Measurements from ENCODE around the gene SLC9A9.

The SLC9A9 gene

DNA sequence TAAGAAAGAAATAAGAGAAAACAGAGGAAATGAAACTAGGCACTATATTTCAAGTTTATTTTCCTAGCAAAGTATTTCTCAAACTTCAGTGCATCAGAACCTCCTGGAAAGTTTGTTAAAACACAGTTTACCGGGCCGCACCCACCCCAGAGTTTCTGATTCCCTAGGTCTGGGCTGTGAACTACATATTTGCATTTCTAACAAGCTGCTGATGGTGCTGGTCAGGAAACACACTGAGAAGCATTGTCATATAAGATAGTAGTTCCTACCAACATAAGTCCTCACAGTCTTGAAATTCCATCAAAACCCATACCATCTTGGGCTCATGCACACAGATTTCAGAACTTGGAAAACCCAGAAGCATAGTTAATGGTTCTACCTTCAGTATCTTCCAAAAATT lies 8.3 kb downstream of the SLC9A9 start:
- Histone ChIP-seq H3K9me2 (replicated peaks; ENCODE audit: insufficient read depth, low read length) (no peaks in the 10 kb centered on the region), H3K36me3 (replicated peaks; ENCODE audit: insufficient read depth, low read length) (no peaks in the 10 kb centered on the region), H3K79me2 (ENCODE audit: low read length) (peaks cover 67% of the 10 kb centered on the region), H3K9me3 (replicated peaks; ENCODE audit: insufficient read depth, low read length) (no peaks in the 10 kb centered on the region), H3K4me3 (ENCODE audit: low read length) (no peak overlapping the region), H3F3A (ENCODE audit: insufficient read depth, low read length) (0 out of 2 replicates have a peak, but pooled peaks cover 6% of the 10 kb centered on the region), H2AFZ (ENCODE audit: low read length) (no peak overlapping the region), H3K27me3 (replicated peaks; ENCODE audit: insufficient read depth, low read length) (no peaks in the 10 kb centered on the region), H3K27ac (ENCODE audit: low read length) (no peak overlapping the region), H3K9ac (ENCODE audit: low read length) (no peak overlapping the region), H3K4me2 (ENCODE audit: low read depth, low read length) (peak overlapping the region; percentile 31), H3K4me1 (ENCODE audit: low read length) (peaks cover 21% of the 10 kb centered on the region), H4K20me1 (ENCODE audit: insufficient read depth, low read length) (no peaks in the 10 kb centered on the region)
- no peak for DNase-seq
- TF ChIP-seq, protein P1, sequence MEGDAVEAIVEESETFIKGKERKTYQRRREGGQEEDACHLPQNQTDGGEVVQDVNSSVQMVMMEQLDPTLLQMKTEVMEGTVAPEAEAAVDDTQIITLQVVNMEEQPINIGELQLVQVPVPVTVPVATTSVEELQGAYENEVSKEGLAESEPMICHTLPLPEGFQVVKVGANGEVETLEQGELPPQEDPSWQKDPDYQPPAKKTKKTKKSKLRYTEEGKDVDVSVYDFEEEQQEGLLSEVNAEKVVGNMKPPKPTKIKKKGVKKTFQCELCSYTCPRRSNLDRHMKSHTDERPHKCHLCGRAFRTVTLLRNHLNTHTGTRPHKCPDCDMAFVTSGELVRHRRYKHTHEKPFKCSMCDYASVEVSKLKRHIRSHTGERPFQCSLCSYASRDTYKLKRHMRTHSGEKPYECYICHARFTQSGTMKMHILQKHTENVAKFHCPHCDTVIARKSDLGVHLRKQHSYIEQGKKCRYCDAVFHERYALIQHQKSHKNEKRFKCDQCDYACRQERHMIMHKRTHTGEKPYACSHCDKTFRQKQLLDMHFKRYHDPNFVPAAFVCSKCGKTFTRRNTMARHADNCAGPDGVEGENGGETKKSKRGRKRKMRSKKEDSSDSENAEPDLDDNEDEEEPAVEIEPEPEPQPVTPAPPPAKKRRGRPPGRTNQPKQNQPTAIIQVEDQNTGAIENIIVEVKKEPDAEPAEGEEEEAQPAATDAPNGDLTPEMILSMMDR (IDR thresholded peaks at IDR 0.05; ENCODE audit: low read length) = no peak

DNA sequence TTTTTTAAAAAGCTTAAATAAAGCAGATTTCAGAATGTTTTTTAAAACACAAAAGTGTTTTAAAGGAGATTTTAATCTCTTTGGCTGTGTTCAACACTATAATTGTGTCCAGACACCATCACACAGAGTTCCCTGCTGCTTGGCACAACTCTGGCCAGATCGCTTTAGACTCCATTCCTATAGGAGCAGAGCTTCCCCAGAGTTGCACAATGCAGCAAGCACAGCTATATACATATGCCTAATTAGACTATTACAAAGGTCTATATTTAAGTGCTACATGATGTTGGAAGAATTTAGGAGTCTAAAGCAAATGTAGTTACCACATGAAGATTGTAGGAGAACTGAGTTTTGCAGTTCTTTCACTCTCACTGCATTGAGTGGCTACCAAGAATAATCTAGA lies 11.2 kb downstream of the SLC9A9 start:
- H3K27me3 ChIP-seq (replicated peaks; ENCODE audit: insufficient read depth, low read length) = no peaks in the 10 kb centered on the region
- peaks cover 35% of the 10 kb centered on the region for H3K4me1 ChIP-seq (ENCODE audit: low read length)
- peaks cover 13% of the 10 kb centered on the region for H3F3A ChIP-seq (ENCODE audit: insufficient read depth, low read length)
- no peak overlapping the region for H2AFZ ChIP-seq (ENCODE audit: low read length)
- no peak overlapping the region for H3K27ac ChIP-seq (ENCODE audit: low read length)
- H4K20me1 ChIP-seq (ENCODE audit: insufficient read depth, low read length) = no peaks in the 10 kb centered on the region
- no peaks in the 10 kb centered on the region for H3K36me3 ChIP-seq (replicated peaks; ENCODE audit: insufficient read depth, low read length)
- H3K4me3 ChIP-seq (ENCODE audit: low read length) = no peak overlapping the region
- peaks cover 53% of the 10 kb centered on the region for H3K79me2 ChIP-seq (ENCODE audit: low read length)
- no peaks in the 10 kb centered on the region for H3K9me3 ChIP-seq (replicated peaks; ENCODE audit: insufficient read depth, low read length)
- TF ChIP-seq, protein P1 (IDR thresholded peaks at IDR 0.05; ENCODE audit: low read length) = no peak
- TF ChIP-seq EZH2 (optimal IDR thresholded peaks at IDR 0.05; ENCODE audit: low read depth, low read length) = no peak
- no peak for TF ChIP-seq EZH2phosphoT487 (IDR thresholded peaks at IDR 0.05; ENCODE audit: low read length)
- no peak overlapping the region for H3K4me2 ChIP-seq (ENCODE audit: low read depth, low read length)
- no peak overlapping the region for H3K9ac ChIP-seq (ENCODE audit: low read length)
- no peaks in the 10 kb centered on the region for H3K9me2 ChIP-seq (replicated peaks; ENCODE audit: insufficient read depth, low read length)
- DNase-seq = no peak

DNA sequence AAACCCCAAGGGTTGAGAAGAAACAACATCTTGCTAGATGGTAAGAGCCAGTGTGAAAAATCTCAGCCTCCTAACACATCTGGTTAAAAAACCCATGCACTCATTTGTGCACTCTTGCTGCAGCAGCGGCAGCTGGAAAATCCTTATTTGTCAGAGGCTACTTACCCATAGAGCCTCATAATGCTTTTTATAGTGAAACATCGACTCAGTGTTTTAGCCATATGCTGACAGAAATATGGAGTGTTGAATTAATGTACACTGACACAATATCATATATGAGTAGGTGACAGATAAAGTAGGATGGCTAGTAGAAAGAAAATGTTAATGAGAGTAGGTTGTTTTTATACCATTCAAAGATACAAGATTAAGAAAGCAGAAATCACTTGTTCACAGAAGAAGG lies 13.0 kb downstream of the SLC9A9 start:
- peaks cover 37% of the 10 kb centered on the region for H3K4me1 ChIP-seq (ENCODE audit: low read length)
- no peaks in the 10 kb centered on the region for H3K9me3 ChIP-seq (replicated peaks; ENCODE audit: insufficient read depth, low read length)
- no peaks in the 10 kb centered on the region for H4K20me1 ChIP-seq (ENCODE audit: insufficient read depth, low read length)
- no peak overlapping the region for H3K4me3 ChIP-seq (ENCODE audit: low read length)
- no peaks in the 10 kb centered on the region for H3K27me3 ChIP-seq (replicated peaks; ENCODE audit: insufficient read depth, low read length)
- no peak overlapping the region for H3K27ac ChIP-seq (ENCODE audit: low read length)
- H3K9ac ChIP-seq (ENCODE audit: low read length) = no peak overlapping the region
- no peak overlapping the region for H3K4me2 ChIP-seq (ENCODE audit: low read depth, low read length)
- peaks cover 48% of the 10 kb centered on the region for H3K79me2 ChIP-seq (ENCODE audit: low read length)
- H3K9me2 ChIP-seq (replicated peaks; ENCODE audit: insufficient read depth, low read length) = no peaks in the 10 kb centered on the region
- TF ChIP-seq EZH2phosphoT487 (IDR thresholded peaks at IDR 0.05; ENCODE audit: low read length) (no peak), EZH2 (optimal IDR thresholded peaks at IDR 0.05; ENCODE audit: low read depth, low read length) (no peak)
- TF ChIP-seq, protein P1 (IDR thresholded peaks at IDR 0.05; ENCODE audit: low read length) = no peak
- no peaks in the 10 kb centered on the region for H3K36me3 ChIP-seq (replicated peaks; ENCODE audit: insufficient read depth, low read length)
- H2AFZ ChIP-seq (ENCODE audit: low read length) = no peak overlapping the region
- peaks cover 25% of the 10 kb centered on the region for H3F3A ChIP-seq (ENCODE audit: insufficient read depth, low read length)
- DNase-seq = no peak
